ELR (cell line): ENCODE measurements around the gene ZNF484.
"Not testable (repeated sequence)": the region's sequence is repeated elsewhere in the genome, so short reads cannot be mapped to it uniquely, and the experiment has no call there.

ENCODE experiments used
- DNase-seq: peaks from one replicate; pipeline ENCODE4 v3.0.0-alpha.2; 2015; ENCODE audit warnings: low read depth

Gene ZNF484

DNA sequence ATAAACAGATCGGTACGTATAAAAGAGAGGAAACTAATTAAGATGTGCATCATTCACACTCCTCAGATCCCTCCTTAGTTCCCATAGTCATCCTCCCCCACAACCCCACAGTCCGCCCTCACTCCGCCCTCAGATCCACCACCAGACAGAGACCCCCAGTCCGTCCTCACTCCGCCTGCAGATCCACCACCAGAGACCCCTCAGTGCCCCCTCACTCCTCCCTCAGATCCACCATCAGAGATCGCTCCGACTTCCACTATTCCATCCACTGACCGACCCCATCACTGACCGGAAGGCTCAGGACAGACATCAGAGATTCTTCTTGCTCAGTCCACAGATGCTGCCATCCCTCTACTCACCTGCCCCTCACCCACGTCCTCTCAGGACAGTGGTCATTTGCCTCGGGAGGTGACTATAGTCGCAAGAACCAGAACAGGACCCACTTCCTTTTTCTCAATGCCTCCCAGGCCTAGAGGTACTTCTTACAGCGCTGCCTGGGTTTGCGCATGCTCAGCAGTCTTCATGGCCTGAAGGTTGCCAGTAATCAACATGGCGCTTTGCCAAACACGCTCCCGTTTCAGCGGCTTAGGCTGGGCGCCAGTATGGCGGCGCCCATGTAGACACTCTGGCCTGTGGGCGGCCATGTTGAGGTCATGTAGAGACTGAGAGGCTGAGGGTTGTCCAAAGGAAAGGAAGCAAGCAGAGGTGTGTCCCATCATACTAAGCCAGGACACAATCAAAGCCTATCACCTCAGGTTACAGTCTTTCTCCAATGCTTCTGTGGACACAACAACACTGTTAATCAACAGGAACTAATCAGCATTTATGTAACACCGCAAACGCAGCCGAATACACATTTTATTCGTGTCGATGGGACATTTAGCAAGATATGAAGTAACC lies at the start of gene ZNF484:
Gene ZNF484, minus strand, starts transcription at position 508 of the 900 bp plus-strand sequence. CDS start 3,009 bp downstream, outside the sequence.
- DNase-seq, result peak; percentile 99

- no peak for DNase-seq
These were observed 42.6 kb upstream of the ZNF484 start for GRCh38 chr9:92920437-92920836.

GRCh38 chr9:92917176-92917800 lies 39.5 kb upstream of the ZNF484 start:
- DNase-seq, result no peak

- no peak for DNase-seq
These were observed 34.0 kb upstream of the ZNF484 start for GRCh38 chr9:92911511-92912475.

DNA sequence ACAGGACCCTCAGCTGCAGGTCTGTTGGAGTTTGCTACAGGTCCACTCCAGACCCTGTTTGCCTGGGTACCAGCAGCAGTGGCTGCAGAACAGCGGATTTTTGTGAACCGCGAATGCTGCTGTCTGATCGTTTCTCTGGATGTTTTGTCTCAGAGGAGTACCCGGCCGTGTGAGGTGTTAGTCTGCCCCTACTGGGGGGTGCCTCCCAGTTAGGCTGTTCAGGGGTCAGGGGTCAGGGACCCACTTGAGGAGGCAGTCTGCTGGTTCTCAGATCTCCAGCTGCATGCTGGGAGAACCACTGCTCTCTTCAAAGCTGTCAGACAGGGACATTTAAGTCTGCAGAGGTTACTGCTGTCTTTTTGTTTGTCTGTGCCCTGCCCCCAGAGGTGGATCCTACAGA lies 27.3 kb upstream of the ZNF484 start:
- not testable (repeated sequence) for DNase-seq

GRCh38 chr9:92897323-92897722 lies 19.5 kb upstream of the ZNF484 start:
- no peak for DNase-seq

DNA sequence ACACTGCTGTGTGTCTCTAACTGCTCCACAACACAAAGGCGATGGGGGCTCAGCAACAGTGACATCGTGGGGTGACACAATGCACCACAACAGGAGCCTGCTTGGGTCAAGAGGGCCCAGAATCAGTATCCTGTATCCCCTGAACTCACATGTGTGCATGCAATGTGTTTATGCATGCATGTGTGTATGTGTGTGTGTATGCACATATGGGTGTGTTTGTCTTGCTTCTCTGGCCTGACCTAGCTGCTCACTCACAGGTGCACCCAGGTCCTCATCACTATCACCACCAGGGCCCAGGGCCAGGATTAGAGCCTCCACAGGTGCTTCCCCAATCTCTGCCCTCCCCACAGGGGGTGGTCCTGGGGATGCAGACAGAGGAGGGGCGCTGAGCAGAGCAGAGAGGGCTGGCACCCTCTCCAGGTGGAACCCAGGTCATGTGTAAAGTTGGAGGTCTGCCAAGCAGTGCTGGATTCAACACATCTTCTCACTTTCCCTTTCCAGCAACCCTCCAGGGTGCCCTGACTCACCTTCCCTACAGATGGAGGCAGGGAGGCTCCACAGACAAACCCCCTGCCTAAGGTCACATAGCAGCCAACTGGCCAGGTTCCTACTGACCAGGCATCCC lies 18.1 kb upstream of the ZNF484 start:
- DNase-seq, result no peak

DNA sequence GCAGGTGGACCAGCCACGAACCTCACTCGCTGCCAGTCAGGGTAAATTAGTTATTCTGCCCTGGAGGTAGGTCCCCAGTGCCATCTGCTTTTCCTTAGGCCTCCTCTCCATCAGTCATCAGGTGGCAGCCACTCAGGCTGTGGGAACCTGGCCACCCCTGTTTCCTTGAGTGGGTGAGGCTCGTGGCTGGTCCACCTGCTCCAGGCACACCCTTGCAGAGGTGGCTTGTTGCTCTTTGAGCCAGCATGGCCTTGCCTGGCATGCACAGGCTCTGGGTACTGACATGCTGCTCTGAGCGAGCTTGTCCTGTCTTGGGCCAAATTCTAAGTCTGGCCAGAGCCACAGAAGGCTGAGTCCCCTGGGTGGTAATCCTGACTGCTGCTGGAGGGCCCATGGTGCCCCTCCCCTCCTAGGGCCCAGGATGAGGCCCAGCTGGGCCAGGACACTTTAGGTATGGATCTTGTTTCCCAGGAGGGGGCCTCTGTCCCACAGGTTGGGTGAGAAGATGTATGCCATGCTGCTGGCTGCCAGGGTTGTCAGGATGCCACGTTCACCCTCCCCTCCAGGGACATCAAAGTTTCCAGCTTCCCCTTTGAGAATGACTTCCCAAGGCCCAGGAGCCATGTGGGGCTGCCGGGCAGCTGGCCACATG lies 17.0 kb upstream of the ZNF484 start:
- no peak for DNase-seq

DNA sequence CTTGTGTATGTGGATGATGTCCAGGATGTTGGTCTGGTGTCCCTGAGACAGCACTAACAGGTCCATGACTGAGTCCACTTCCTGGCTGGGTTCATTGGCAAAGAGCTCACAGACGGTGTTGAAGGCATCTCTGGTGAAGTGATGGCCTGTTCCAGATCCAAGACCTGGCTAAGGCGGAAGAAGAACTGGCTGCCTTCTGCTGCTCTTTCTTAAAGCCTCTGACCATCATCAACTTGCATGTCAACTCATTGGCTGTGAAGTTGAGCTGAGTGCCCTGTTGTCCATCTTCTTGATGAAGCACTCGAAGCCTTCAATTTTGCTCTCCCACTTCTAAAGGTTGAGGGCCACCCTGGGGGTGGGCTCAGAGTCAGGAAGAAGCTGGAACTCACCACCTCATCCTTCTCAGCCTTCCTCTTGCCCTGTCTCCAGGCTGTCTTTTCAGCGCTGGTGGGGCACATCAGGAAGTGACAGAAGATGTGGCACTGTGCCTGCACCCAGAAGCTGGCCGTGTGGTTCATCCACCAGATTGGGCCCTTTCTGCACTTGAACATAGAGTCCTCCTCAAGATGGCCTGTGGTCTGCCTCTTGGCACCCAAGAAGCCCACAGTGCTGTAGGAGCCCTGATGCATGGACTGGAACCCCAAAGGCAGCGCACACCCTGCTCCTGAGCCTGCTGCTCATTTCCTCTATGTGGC lies 16.2 kb upstream of the ZNF484 start:
- not testable (repeated sequence) for DNase-seq

GRCh38 chr9:92892276-92892675 lies 14.4 kb upstream of the ZNF484 start:
- DNase-seq, result not testable (repeated sequence)

DNA sequence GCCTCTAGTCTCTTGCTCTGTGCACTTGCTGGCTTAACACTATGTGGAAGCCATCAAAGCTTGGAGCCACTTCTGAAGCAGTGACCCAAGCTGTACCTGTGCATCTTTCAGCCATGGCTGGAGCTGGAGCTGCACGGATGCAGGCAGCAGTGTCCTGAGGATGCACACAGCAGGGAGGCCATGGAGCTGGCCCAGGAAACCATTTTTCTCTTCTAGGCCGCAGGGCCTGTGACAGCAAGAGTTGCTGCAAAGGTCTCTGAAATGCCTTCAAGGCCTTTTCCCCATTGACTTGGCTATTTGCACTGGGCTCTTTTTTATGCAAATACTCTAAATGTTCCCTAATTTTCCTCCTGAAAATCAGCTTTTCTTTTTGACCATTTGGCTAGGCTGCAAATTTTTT lies 12.9 kb upstream of the ZNF484 start:
- DNase-seq, result no peak

DNA sequence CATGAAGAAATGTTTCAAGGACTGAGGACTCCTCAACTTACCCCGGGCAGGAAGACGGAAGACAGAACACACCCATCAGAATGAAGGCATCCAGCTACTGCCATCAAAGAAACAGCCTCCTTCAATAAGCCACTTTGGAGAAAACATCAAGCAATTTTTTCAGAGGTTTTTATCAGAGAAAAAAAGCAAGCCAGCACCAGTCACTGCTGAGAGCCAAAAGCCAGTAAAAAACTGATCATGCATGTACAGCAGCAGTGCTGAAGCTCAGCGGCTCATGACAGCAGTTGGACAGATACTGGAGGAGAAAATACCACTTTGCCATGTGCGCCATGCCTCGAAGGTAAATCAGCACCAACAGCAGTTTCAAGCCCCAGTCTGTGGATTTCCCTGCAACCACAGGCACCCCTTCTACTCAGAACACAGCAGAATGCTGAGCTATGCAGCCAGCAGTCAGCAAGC lies 10.1 kb upstream of the ZNF484 start:
- DNase-seq, result no peak

GRCh38 chr9:92886846-92887610 lies 9.2 kb upstream of the ZNF484 start:
- DNase-seq, result not testable (repeated sequence)

DNA sequence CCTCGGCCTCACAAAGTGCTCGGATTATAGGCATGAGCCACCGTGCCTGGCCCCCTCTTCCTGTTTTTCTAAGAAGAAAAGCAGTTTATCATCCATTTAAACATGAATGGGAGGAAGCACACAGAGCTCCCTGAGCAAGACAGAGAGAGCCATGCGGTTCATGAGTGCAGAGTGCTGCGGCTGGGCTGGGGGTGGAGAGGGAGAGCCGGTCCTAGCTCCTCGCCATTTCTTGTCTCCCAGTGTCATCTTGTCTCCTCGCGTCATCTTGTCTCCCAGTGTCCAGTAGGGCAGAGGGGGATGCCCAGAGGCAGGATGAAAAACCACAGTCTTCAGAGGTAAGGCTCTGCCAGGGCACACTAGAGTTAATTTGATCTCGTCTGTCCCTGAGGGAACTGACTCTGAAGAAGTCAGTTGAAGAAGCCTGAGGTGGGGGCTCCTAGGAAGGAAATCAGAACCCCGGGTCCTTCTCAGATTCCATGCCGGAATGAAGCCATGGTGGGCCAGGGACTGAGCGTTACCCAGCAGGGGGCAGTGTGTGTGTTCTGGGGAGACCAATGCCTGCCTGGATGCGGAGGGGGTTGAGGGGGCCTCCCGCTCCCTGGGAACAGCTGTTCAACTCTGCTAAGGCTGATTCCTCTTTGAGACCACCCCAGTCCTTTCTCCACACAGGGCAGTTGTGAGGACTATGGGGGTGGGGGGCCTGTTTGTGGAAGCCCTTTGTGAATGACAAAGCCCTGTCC lies 6.0 kb upstream of the ZNF484 start:
- not testable (repeated sequence) for DNase-seq

DNA sequence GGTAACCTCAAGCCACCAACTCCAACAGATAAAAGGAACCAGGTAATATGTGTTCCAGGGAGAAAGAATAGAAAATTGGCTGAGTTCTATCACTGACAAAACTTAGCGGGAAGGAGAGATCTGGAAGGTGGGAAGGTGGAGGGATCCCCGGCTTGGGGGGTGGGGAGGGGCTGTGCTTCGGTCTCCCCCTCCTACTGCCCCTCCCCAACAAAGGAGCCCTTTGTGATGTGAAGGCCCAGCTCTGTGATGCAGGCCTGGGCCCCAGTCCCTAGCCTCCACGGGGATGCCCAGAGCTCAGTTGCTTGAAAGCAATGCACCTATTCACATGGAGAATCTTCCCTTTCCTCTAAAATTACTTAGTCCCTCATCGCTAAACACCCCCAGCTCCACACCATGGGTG lies 4.4 kb upstream of the ZNF484 start:
- no peak for DNase-seq

GRCh38 chr9:92875373-92875772 lies 2.5 kb downstream of the ZNF484 start:
- no peak for DNase-seq

- no peak for DNase-seq
These were observed 7.5 kb downstream of the ZNF484 start for GRCh38 chr9:92870289-92870688.

DNA sequence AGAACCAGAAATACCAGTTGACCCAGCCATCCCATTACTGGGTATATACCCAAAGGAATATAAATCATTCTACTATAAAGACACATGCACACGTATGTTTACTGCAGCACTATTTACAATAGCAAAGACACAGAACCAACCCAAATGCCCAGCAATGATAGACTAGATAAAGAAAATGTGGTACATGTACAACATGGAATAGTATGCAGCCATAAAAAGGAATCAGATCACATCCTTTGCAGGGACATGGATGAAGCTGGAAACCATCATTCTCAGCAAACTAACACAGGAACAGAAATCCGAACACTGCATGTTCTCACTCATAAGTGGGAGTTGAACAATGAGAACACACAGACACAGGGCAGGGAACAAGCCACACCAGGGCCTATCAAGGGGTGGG lies 11.2 kb downstream of the ZNF484 start:
- not testable (repeated sequence) for DNase-seq

GRCh38 chr9:92864152-92864551 lies 13.7 kb downstream of the ZNF484 start:
- DNase-seq, result no peak
